ENCODE measurements around the gene GCC2.

Gene GCC2

GRCh38 chr2:108538000-108538625, 89.1 kb downstream of the GCC2 start:
- Histone ChIP-seq H4K8ac (ENCODE audit: low read depth, low read length) (no peak overlapping the region), H3K14ac (ENCODE audit: low read length) (no peak overlapping the region), H3K4me2 (ENCODE audit: low read length) (no peak overlapping the region), H3K27me3 (ENCODE audit: insufficient read depth, low read length) (no peaks in the 10 kb centered on the region), H2AFZ (ENCODE audit: insufficient read depth, low read length, poor library complexity) (no peak overlapping the region), H4K12ac (ENCODE audit: low read depth, low read length) (no peak overlapping the region), H3K79me1 (ENCODE audit: low read length) (peaks cover 10% of the 10 kb centered on the region), H3K36me3 (ENCODE audit: control insufficient read depth in 1 of 2, insufficient read depth in 2 of 2, low read length in 2 of 2) (peaks cover 0 to 4% of the 10 kb centered on the region in 2 experiments), H2BK120ac (ENCODE audit: insufficient read depth, low read length, poor library complexity) (no peak overlapping the region), H3K23ac (ENCODE audit: low read length) (no peak overlapping the region), H3K27ac (ENCODE audit: low read depth, low read length) (no peak overlapping the region), H3K9me3 (ENCODE audit: insufficient read depth, low read depth, low read length) (no peaks in the 10 kb centered on the region), H2BK5ac (ENCODE audit: low read depth, low read length, poor library complexity) (no peak overlapping the region), H3K4ac (ENCODE audit: low read depth, low read length) (peak overlapping the region; percentile 67), H3K18ac (ENCODE audit: low read length) (no peak overlapping the region), H3K4me3 (ENCODE audit: low read depth, low read length) (no peak overlapping the region), H2AK5ac (ENCODE audit: low read length) (no peak overlapping the region), H3K79me2 (ENCODE audit: control insufficient read depth, insufficient read depth, low read length, poor library complexity) (peaks cover 12% of the 10 kb centered on the region), H2BK12ac (ENCODE audit: low read length) (no peak overlapping the region), H4K91ac (ENCODE audit: low read depth, low read length) (no peak overlapping the region), H3K4me1 (ENCODE audit: control insufficient read depth in 1 of 2, insufficient read depth in 2 of 2, low read length in 2 of 2) (peaks cover 5 to 9% of the 10 kb centered on the region in 2 experiments), H3K9ac (ENCODE audit: low read length) (no peak overlapping the region)
- no CpG with 5 or more reads among the region's 5 CpGs for WGBS (ENCODE audit: extremely low coverage, insufficient coverage, insufficient read length)
- DNase-seq: peak; percentile 33 to 66

- Histone ChIP-seq H4K12ac (ENCODE audit: low read depth, low read length) (no peak overlapping the region), H3K36me3 (ENCODE audit: control insufficient read depth in 1 of 2, insufficient read depth in 2 of 2, low read length in 2 of 2) (peaks cover 0 to 4% of the 10 kb centered on the region in 2 experiments), H3K9ac (ENCODE audit: low read length) (no peak overlapping the region), H3K14ac (ENCODE audit: low read length) (no peak overlapping the region), H3K27me3 (ENCODE audit: insufficient read depth, low read length) (no peaks in the 10 kb centered on the region), H3K27ac (ENCODE audit: low read depth, low read length) (no peak overlapping the region), H3K23ac (ENCODE audit: low read length) (no peak overlapping the region), H2BK5ac (ENCODE audit: low read depth, low read length, poor library complexity) (no peak overlapping the region), H3K79me2 (ENCODE audit: control insufficient read depth, insufficient read depth, low read length, poor library complexity) (peaks cover 7% of the 10 kb centered on the region), H2AK5ac (ENCODE audit: low read length) (no peak overlapping the region), H3K9me3 (ENCODE audit: insufficient read depth, low read depth, low read length) (no peaks in the 10 kb centered on the region), H3K79me1 (ENCODE audit: low read length) (no peaks in the 10 kb centered on the region), H2AFZ (ENCODE audit: insufficient read depth, low read length, poor library complexity) (no peak overlapping the region), H3K4me3 (ENCODE audit: low read depth, low read length) (no peak overlapping the region), H3K4me1 (ENCODE audit: control insufficient read depth in 1 of 2, insufficient read depth in 2 of 2, low read length in 2 of 2) (peaks cover 5 to 6% of the 10 kb centered on the region in 2 experiments), H3K18ac (ENCODE audit: low read length) (no peak overlapping the region), H4K91ac (ENCODE audit: low read depth, low read length) (no peak overlapping the region), H4K8ac (ENCODE audit: low read depth, low read length) (no peak overlapping the region), H2BK12ac (ENCODE audit: low read length) (no peak overlapping the region), H3K4ac (ENCODE audit: low read depth, low read length) (peak overlapping the region; percentile 6), H2BK120ac (ENCODE audit: insufficient read depth, low read length, poor library complexity) (no peak overlapping the region), H3K4me2 (ENCODE audit: low read length) (no peak overlapping the region)
- DNase-seq: no peak
- WGBS (ENCODE audit: extremely low coverage, insufficient coverage, insufficient read length): no CpG with 5 or more reads among the region's 4 CpGs
These were observed 92.4 kb downstream of the GCC2 start for GRCh38 chr2:108541451-108541850.

GRCh38 chr2:108542071-108542470, 93.1 kb downstream of the GCC2 start:
- Histone ChIP-seq H3K27ac (ENCODE audit: low read depth, low read length) (no peak overlapping the region), H3K23ac (ENCODE audit: low read length) (no peak overlapping the region), H3K79me2 (ENCODE audit: control insufficient read depth, insufficient read depth, low read length, poor library complexity) (peaks cover 4% of the 10 kb centered on the region), H3K9ac (ENCODE audit: low read length) (no peak overlapping the region), H2BK5ac (ENCODE audit: low read depth, low read length, poor library complexity) (no peak overlapping the region), H3K14ac (ENCODE audit: low read length) (no peak overlapping the region), H3K4ac (ENCODE audit: low read depth, low read length) (no peak overlapping the region), H3K4me1 (ENCODE audit: control insufficient read depth in 1 of 2, insufficient read depth in 2 of 2, low read length in 2 of 2) (peaks cover 3% of the 10 kb centered on the region in 2 experiments), H4K91ac (ENCODE audit: low read depth, low read length) (no peak overlapping the region), H3K9me3 (ENCODE audit: insufficient read depth, low read depth, low read length) (no peaks in the 10 kb centered on the region), H3K36me3 (ENCODE audit: control insufficient read depth in 1 of 2, insufficient read depth in 2 of 2, low read length in 2 of 2) (peaks cover 0 to 4% of the 10 kb centered on the region in 2 experiments), H3K79me1 (ENCODE audit: low read length) (no peaks in the 10 kb centered on the region), H3K27me3 (ENCODE audit: insufficient read depth, low read length) (no peaks in the 10 kb centered on the region), H2AK5ac (ENCODE audit: low read length) (no peak overlapping the region), H2BK120ac (ENCODE audit: insufficient read depth, low read length, poor library complexity) (no peak overlapping the region), H3K18ac (ENCODE audit: low read length) (no peak overlapping the region), H2BK12ac (ENCODE audit: low read length) (no peak overlapping the region), H4K8ac (ENCODE audit: low read depth, low read length) (no peak overlapping the region), H3K4me2 (ENCODE audit: low read length) (no peak overlapping the region), H4K12ac (ENCODE audit: low read depth, low read length) (no peak overlapping the region), H2AFZ (ENCODE audit: insufficient read depth, low read length, poor library complexity) (no peak overlapping the region), H3K4me3 (ENCODE audit: low read depth, low read length) (no peak overlapping the region)
- WGBS (ENCODE audit: extremely low coverage, insufficient coverage, insufficient read length): no CpG with 5 or more reads among the region's 4 CpGs
- DNase-seq: no peak

- Histone ChIP-seq H4K8ac (ENCODE audit: low read depth, low read length) (no peak overlapping the region), H3K79me1 (ENCODE audit: low read length) (no peaks in the 10 kb centered on the region), H4K91ac (ENCODE audit: low read depth, low read length) (no peak overlapping the region), H3K4me3 (ENCODE audit: low read depth, low read length) (no peak overlapping the region), H3K23ac (ENCODE audit: low read length) (no peak overlapping the region), H3K27ac (ENCODE audit: low read depth, low read length) (no peak overlapping the region), H2AK5ac (ENCODE audit: low read length) (no peak overlapping the region), H4K12ac (ENCODE audit: low read depth, low read length) (no peak overlapping the region), H3K79me2 (ENCODE audit: control insufficient read depth, insufficient read depth, low read length, poor library complexity) (peaks cover 3% of the 10 kb centered on the region), H3K36me3 (ENCODE audit: control insufficient read depth in 1 of 2, insufficient read depth in 2 of 2, low read length in 2 of 2) (no peaks in the 10 kb centered on the region), H2BK12ac (ENCODE audit: low read length) (no peak overlapping the region), H2BK120ac (ENCODE audit: insufficient read depth, low read length, poor library complexity) (no peak overlapping the region), H3K4me1 (ENCODE audit: control insufficient read depth in 1 of 2, insufficient read depth in 2 of 2, low read length in 2 of 2) (peaks cover 2% of the 10 kb centered on the region in 2 experiments), H3K27me3 (ENCODE audit: insufficient read depth, low read length) (no peaks in the 10 kb centered on the region), H3K18ac (ENCODE audit: low read length) (no peak overlapping the region), H3K4ac (ENCODE audit: low read depth, low read length) (no peak overlapping the region), H2BK5ac (ENCODE audit: low read depth, low read length, poor library complexity) (no peak overlapping the region), H3K9ac (ENCODE audit: low read length) (no peak overlapping the region), H3K4me2 (ENCODE audit: low read length) (no peak overlapping the region), H3K9me3 (ENCODE audit: insufficient read depth, low read depth, low read length) (no peaks in the 10 kb centered on the region), H3K14ac (ENCODE audit: low read length) (no peak overlapping the region), H2AFZ (ENCODE audit: insufficient read depth, low read length, poor library complexity) (no peak overlapping the region)
- no CpG with 5 or more reads among the region's 5 CpGs for WGBS (ENCODE audit: extremely low coverage, insufficient coverage, insufficient read length)
- DNase-seq: no peak
These were observed 98.6 kb downstream of the GCC2 start for GRCh38 chr2:108547606-108548005.

Measured in trophoblast cell (in vitro differentiated cells and primary cell).